SK-N-SH (cell line): ENCODE results near the gene CCDC148.

Experiments used
- CTCF ChIP-seq: fragments of 200-600 bp; sonication (generic); IDR thresholded peaks from 2 replicates; pipeline ENCODE4 v1.6.1; 2017; ENCODE audit warnings: antibody characterized with exemption, mild to moderate bottlenecking, moderate library complexity
- MEF2A ChIP-seq: IDR thresholded peaks from 2 replicates; pipeline ENCODE4 v1.4.0; 2012; ENCODE audit warnings: low read depth, borderline replicate concordance
- POLR2AphosphoS5 ChIP-seq: IDR thresholded peaks from 2 replicates; pipeline ENCODE4 v1.6.1; 2012; ENCODE audit warnings: low read depth, low read length
- RFX5 ChIP-seq: IDR thresholded peaks from 2 replicates; pipeline ENCODE4 v1.6.1; 2012; ENCODE audit warnings: mild to moderate bottlenecking, improper control_type of control experiment, low read length
- TAF1 ChIP-seq: IDR thresholded peaks from 2 replicates; pipeline ENCODE4 v1.6.1; 2012; ENCODE audit warnings: low read depth, mild to moderate bottlenecking, low read length, moderate library complexity, borderline replicate concordance
- TCF12 ChIP-seq: IDR thresholded peaks from 2 replicates; pipeline ENCODE4 v1.4.0; 2012
- USF1 ChIP-seq: IDR thresholded peaks from 2 replicates; pipeline ENCODE4 v1.4.0; 2012; ENCODE audit warnings: low read depth, borderline replicate concordance
- TF ChIP-seq, protein P1 (sequence below): IDR thresholded peaks from 2 replicates; pipeline ENCODE4 v1.6.1; 2012; ENCODE audit warnings: mild to moderate bottlenecking, low read depth, low read length, moderate library complexity
- TF ChIP-seq, protein P2 (sequence below): IDR thresholded peaks from 2 replicates; pipeline ENCODE4 v1.4.0; 2012; ENCODE audit warnings: low read depth

DNA sequence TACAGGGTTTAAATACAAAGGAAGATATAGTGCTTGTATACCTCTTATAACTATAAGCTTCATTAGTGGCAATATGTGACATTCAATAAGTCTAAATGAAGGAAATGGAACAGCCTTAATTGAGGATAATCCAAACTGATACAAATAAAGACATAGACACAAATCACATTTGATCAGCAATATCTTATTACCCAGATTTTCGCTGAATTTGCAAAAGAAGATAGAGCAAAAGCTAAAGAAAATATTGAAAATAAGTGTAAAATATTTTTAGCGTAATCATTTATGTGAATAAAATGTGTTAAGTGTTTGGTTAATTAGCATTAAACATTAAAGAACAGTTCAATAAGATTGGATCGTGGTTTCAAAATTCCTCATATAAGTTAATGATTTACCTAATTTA, 51.2 kb downstream of the CCDC148 start:
- TF ChIP-seq, protein P1, sequence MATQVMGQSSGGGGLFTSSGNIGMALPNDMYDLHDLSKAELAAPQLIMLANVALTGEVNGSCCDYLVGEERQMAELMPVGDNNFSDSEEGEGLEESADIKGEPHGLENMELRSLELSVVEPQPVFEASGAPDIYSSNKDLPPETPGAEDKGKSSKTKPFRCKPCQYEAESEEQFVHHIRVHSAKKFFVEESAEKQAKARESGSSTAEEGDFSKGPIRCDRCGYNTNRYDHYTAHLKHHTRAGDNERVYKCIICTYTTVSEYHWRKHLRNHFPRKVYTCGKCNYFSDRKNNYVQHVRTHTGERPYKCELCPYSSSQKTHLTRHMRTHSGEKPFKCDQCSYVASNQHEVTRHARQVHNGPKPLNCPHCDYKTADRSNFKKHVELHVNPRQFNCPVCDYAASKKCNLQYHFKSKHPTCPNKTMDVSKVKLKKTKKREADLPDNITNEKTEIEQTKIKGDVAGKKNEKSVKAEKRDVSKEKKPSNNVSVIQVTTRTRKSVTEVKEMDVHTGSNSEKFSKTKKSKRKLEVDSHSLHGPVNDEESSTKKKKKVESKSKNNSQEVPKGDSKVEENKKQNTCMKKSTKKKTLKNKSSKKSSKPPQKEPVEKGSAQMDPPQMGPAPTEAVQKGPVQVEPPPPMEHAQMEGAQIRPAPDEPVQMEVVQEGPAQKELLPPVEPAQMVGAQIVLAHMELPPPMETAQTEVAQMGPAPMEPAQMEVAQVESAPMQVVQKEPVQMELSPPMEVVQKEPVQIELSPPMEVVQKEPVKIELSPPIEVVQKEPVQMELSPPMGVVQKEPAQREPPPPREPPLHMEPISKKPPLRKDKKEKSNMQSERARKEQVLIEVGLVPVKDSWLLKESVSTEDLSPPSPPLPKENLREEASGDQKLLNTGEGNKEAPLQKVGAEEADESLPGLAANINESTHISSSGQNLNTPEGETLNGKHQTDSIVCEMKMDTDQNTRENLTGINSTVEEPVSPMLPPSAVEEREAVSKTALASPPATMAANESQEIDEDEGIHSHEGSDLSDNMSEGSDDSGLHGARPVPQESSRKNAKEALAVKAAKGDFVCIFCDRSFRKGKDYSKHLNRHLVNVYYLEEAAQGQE: no peak
- TF ChIP-seq CTCF (no peak), TCF12 (no peak), TAF1 (no peak), POLR2AphosphoS5 (no peak), RFX5 (no peak), USF1 (no peak), MEF2A (no peak)
- TF ChIP-seq, protein P2, sequence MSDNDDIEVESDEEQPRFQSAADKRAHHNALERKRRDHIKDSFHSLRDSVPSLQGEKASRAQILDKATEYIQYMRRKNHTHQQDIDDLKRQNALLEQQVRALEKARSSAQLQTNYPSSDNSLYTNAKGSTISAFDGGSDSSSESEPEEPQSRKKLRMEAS: no peak
